ENCODE results near the gene ELMO3.

- TF ChIP-seq CTCF (IDR thresholded peaks at IDR 0.05) (no peak), REST (IDR thresholded peaks at IDR 0.05; ENCODE audit: insufficient read depth in 1 of 2, low read depth in 2 of 2, low read length in 1 of 2) (no peak), TCF7L2 (IDR thresholded peaks at IDR 0.05; ENCODE audit: low read depth, low read length) (no peak)
These were observed 47.4 kb upstream of the ELMO3 start for GRCh38 chr16:67151431-67152097.
